ENCODE data around the gene SLC22A25. TPM values are rescaled to one million over a fixed set of nuclear protein-coding genes. Genes with fewer than 3 reads are reported as not detected.

Gene SLC22A25
- total and polyA plus RNA-seq, 2 of the 13 experiments (the other 11 are each of a cell fraction or from before 2014, with no cell fraction given) = 0.18 to 0.42 TPM

- TF ChIP-seq ZNF639 (CRISPR knock-in tag; conservative IDR thresholded peaks at IDR 0.05) (0 out of 2 replicates have a peak, but pooled peaks have one; percentile 46), RELA (CRISPR knock-in tag; IDR thresholded peaks at IDR 0.05) (no peak), IRX3 (CRISPR knock-in tag; IDR thresholded peaks at IDR 0.05; ENCODE audit: borderline replicate concordance, low read depth) (no peak), HNRNPH1 (optimal IDR thresholded peaks at IDR 0.05; ENCODE audit: low read depth, low read length) (no peak), ISL2 (CRISPR knock-in tag; IDR thresholded peaks at IDR 0.05) (peak; percentile 82), ZSCAN9 (CRISPR knock-in tag; IDR thresholded peaks at IDR 0.05; ENCODE audit: borderline replicate concordance) (peak; percentile 71; the same call in 1 of the 2 replicates), ZNF383 (CRISPR knock-in tag; IDR thresholded peaks at IDR 0.05; ENCODE audit: borderline replicate concordance) (no peak), MAX (IDR thresholded peaks at IDR 0.05) (0 out of 2 replicates have a peak, but pooled peaks have one; percentile 19), TMF1 (CRISPR knock-in tag; IDR thresholded peaks at IDR 0.05; ENCODE audit: low read depth) (no peak), MAFK (conservative IDR thresholded peaks at IDR 0.05 in 1 of 2, IDR thresholded peaks at IDR 0.05 in 1 of 2; ENCODE audit: low read length in 2 of 2) (peak; percentile 21 to 38; a peak in 2 of 4 replicates), ZNF644 (CRISPR knock-in tag; IDR thresholded peaks at IDR 0.05; ENCODE audit: low read depth) (peak; percentile 90), KAT8 (CRISPR knock-in tag; IDR thresholded peaks at IDR 0.05) (peak; percentile 18; the same call in 1 of the 2 replicates), TP53 (CRISPR knock-in tag; conservative IDR thresholded peaks at IDR 0.05) (no peak), HHEX (CRISPR knock-in tag; IDR thresholded peaks at IDR 0.05) (peak; percentile 48; the same call in 1 of the 2 replicates), KIAA2018 (CRISPR knock-in tag; IDR thresholded peaks at IDR 0.05; ENCODE audit: borderline replicate concordance) (no peak), ZBTB20 (CRISPR knock-in tag; IDR thresholded peaks at IDR 0.05; ENCODE audit: borderline replicate concordance, low read depth) (0 out of 2 replicates have a peak, but pooled peaks have one; percentile 45), SETDB1 (CRISPR knock-in tag; IDR thresholded peaks at IDR 0.05; ENCODE audit: borderline replicate concordance) (no peak), FOXA3 (CRISPR knock-in tag; IDR thresholded peaks at IDR 0.05) (peak; percentile 92), TCF12 (IDR thresholded peaks at IDR 0.05) (no peak), TCF12 (CRISPR knock-in tag; IDR thresholded peaks at IDR 0.05) (no peak), SMC3 (IDR thresholded peaks at IDR 0.05; ENCODE audit: low read length) (no peak)
Measured at GRCh38 chr11:63251312-63251711, 7.9 kb upstream of the SLC22A25 start (continued).

Data from HepG2 (cell line).